Retinal pigment epithelial cell (primary cell): ENCODE data around the gene SECISBP2.

Experiments
- DNase-seq: peaks from one replicate; pipeline ENCODE4 v3.0.0-alpha.2; 2010; ENCODE audit warnings: low read depth
- H3K4me3 ChIP-seq: 2 replicates; pipeline ENCODE4 v1.5.1; 2011; ENCODE audit warnings: mild to moderate bottlenecking, low read length, control low read depth, moderate library complexity
- CTCF ChIP-seq: conservative IDR thresholded peaks from 2 replicates; pipeline ENCODE4 v1.5.1; 2011; ENCODE audit warnings: low read depth, low read length, control low read depth, inconsistent platforms

SECISBP2 gene

GRCh38 chr9:89395931-89396710, 77.8 kb downstream of the SECISBP2 start:
- TF ChIP-seq CTCF = no peak
- no peak for DNase-seq
- H3K4me3 ChIP-seq = no peak overlapping the region

- DNase-seq = no peak
- no peak overlapping the region for H3K4me3 ChIP-seq
- no peak for TF ChIP-seq CTCF
Observed at GRCh38 chr9:89397471-89397870, 79.2 kb downstream of the SECISBP2 start.

GRCh38 chr9:89398621-89399020, 80.3 kb downstream of the SECISBP2 start:
- no peak overlapping the region for H3K4me3 ChIP-seq
- no peak for TF ChIP-seq CTCF
- no peak for DNase-seq

GRCh38 chr9:89400403-89401116, 82.3 kb downstream of the SECISBP2 start:
- DNase-seq = no peak
- no peak overlapping the region for H3K4me3 ChIP-seq
- no peak for TF ChIP-seq CTCF

GRCh38 chr9:89402695-89403427, 84.6 kb downstream of the SECISBP2 start:
- no peak overlapping the region for H3K4me3 ChIP-seq
- no peak for DNase-seq
- no peak for TF ChIP-seq CTCF

- TF ChIP-seq CTCF = no peak
- DNase-seq = no peak
- H3K4me3 ChIP-seq = no peak overlapping the region
Observed at GRCh38 chr9:89404074-89404473, 85.8 kb downstream of the SECISBP2 start.
